NCI-H187 (cell line): ENCODE measurements around the gene RASA1.
"Not testable (repeated sequence)": the region's sequence is repeated elsewhere in the genome, so short reads cannot be mapped to it uniquely, and the experiment has no call there.

Experiments
- DNase-seq, 2 experiments: peaks; one replicate each; lab custom pipeline; 2025; lab: John Stamatoyannopoulos, UW

Gene RASA1

GRCh38 chr5:87282269-87282668 lies 14.6 kb downstream of the RASA1 start:
- no peak for DNase-seq

- DNase-seq: not testable (repeated sequence)
These were observed 19.6 kb downstream of the RASA1 start for GRCh38 chr5:87287266-87287665.

- DNase-seq: no peak
These were observed 31.1 kb downstream of the RASA1 start for GRCh38 chr5:87298692-87299362.

GRCh38 chr5:87300176-87300575 lies 32.5 kb downstream of the RASA1 start:
- DNase-seq: no peak

GRCh38 chr5:87300744-87301143 lies 33.1 kb downstream of the RASA1 start:
- DNase-seq: no peak

GRCh38 chr5:87302061-87302460 lies 34.4 kb downstream of the RASA1 start:
- no peak for DNase-seq

- DNase-seq: no peak
These were observed 35.6 kb downstream of the RASA1 start for GRCh38 chr5:87303324-87303723.

- DNase-seq: not testable (repeated sequence)
These were observed 38.4 kb downstream of the RASA1 start for GRCh38 chr5:87306090-87306489.

- no peak for DNase-seq
These were observed 40.2 kb downstream of the RASA1 start for GRCh38 chr5:87307796-87308423.

GRCh38 chr5:87311405-87312279 lies 44.0 kb downstream of the RASA1 start:
- peak in 1 of 2 experiments; percentile 4 for DNase-seq

- DNase-seq: no peak
These were observed 45.5 kb downstream of the RASA1 start for GRCh38 chr5:87313216-87313615.

- DNase-seq: no peak
These were observed 51.8 kb downstream of the RASA1 start for GRCh38 chr5:87319469-87319868.

GRCh38 chr5:87321605-87322004 lies 53.9 kb downstream of the RASA1 start:
- DNase-seq: no peak

- DNase-seq: no peak
These were observed 54.7 kb downstream of the RASA1 start for GRCh38 chr5:87322381-87322780.

GRCh38 chr5:87327998-87328397 lies 60.3 kb downstream of the RASA1 start:
- DNase-seq: no peak

GRCh38 chr5:87329114-87329513 lies 61.4 kb downstream of the RASA1 start:
- DNase-seq: no peak

- no peak for DNase-seq
These were observed 72.3 kb downstream of the RASA1 start for GRCh38 chr5:87339986-87340385.

GRCh38 chr5:87340716-87341115 lies 73.0 kb downstream of the RASA1 start:
- no peak for DNase-seq

GRCh38 chr5:87347272-87347671 lies 79.6 kb downstream of the RASA1 start:
- no peak for DNase-seq

- DNase-seq: no peak
These were observed 80.2 kb downstream of the RASA1 start for GRCh38 chr5:87347841-87348240.

GRCh38 chr5:87354496-87354895 lies 86.8 kb downstream of the RASA1 start:
- DNase-seq: no peak

GRCh38 chr5:87359106-87359505 lies 91.4 kb downstream of the RASA1 start:
- no peak for DNase-seq

GRCh38 chr5:87360132-87360531 lies 92.4 kb downstream of the RASA1 start:
- no peak for DNase-seq
